ENCODE data around the gene EVI5L. TPM values are rescaled to one million over a fixed set of nuclear protein-coding genes. Genes with fewer than 3 reads are reported as not detected.

EVI5L gene
- total and polyA plus RNA-seq, 3 donors from 2014 or later: 45.8 to 69.3 (median 68.9) TPM

DNA sequence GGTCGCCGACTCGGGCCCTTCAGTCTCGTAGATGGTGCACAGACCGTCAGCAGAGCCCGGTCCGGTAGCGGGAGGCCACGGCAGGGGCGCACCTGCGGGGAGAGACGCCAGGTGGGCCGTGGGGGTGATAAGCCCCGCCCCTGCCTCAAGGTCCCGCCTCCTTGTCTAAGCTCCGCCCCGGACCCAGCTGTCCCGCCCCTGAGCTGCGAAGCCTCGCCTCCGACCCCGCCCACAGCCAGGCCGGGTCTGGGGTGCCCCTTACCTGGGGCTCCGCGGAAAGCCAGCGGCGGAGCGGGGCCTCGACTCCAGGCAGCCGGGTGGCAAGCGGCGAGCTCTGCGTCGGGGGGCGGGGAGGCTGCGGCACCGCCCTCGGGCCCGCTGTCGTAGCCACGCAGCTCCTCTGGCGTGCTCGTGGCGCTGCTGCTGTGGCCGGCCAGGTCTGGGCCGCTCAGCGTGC, 39.5 kb downstream of the EVI5L start:
- WGBS, 2 donors: 7% methylated on average over 40 of the region's 47 CpGs; no CpG with 5 or more reads in 1 of the 2 donors
- no peaks in the 10 kb centered on the region for H3K36me3 ChIP-seq (ENCODE audit: low read depth, missing control alignments)
- intact Hi-C loops (cut with DNase I; ENCODE audit: low total_unique reads): no loop called here

GRCh38 chr19:7869910-7870511, 40.0 kb downstream of the EVI5L start:
- Histone ChIP-seq H3K4me1 (peaks cover 14% of the 10 kb centered on the region), H3K36me3 (ENCODE audit: low read depth, missing control alignments) (no peaks in the 10 kb centered on the region), H3K4me3 (peak overlapping the region; percentile 50 to 56), H3K27me3 (no peaks in the 10 kb centered on the region), H3K9me3 (no peaks in the 10 kb centered on the region), H3K27ac (no peak overlapping the region)
- intact Hi-C loops (cut with DNase I; ENCODE audit: low total_unique reads): no loop called here
- WGBS, 2 donors: 13 to 20% methylated on average over 21 to 26 of the region's 30 CpGs
- DNase-seq: peak; percentile 74
- TF ChIP-seq POLR2A (IDR thresholded peaks at IDR 0.05): no peak
- TF ChIP-seq, protein P1, sequence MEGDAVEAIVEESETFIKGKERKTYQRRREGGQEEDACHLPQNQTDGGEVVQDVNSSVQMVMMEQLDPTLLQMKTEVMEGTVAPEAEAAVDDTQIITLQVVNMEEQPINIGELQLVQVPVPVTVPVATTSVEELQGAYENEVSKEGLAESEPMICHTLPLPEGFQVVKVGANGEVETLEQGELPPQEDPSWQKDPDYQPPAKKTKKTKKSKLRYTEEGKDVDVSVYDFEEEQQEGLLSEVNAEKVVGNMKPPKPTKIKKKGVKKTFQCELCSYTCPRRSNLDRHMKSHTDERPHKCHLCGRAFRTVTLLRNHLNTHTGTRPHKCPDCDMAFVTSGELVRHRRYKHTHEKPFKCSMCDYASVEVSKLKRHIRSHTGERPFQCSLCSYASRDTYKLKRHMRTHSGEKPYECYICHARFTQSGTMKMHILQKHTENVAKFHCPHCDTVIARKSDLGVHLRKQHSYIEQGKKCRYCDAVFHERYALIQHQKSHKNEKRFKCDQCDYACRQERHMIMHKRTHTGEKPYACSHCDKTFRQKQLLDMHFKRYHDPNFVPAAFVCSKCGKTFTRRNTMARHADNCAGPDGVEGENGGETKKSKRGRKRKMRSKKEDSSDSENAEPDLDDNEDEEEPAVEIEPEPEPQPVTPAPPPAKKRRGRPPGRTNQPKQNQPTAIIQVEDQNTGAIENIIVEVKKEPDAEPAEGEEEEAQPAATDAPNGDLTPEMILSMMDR (IDR thresholded peaks at IDR 0.05): no peak

More for the DNA sequence above, 39.5 kb downstream of the EVI5L start:
- H3K9me3 ChIP-seq: no peaks in the 10 kb centered on the region
- TF ChIP-seq POLR2A (IDR thresholded peaks at IDR 0.05): no peak
- TF ChIP-seq, protein P1 (IDR thresholded peaks at IDR 0.05): peak in 2 of 3 experiments; percentile 12 to 29
- peaks cover 14% of the 10 kb centered on the region for H3K4me1 ChIP-seq
- no peaks in the 10 kb centered on the region for H3K27me3 ChIP-seq
- peak; percentile 77 for DNase-seq
- H3K4me3 ChIP-seq: peak overlapping the region; percentile 50 to 56
- H3K27ac ChIP-seq: peak overlapping the region in 1 of 2 donors; percentile 41

- Histone ChIP-seq H3K9me3 (no peaks in the 10 kb centered on the region), H3K4me3 (no peak overlapping the region), H3K4me1 (peaks cover 14% of the 10 kb centered on the region), H3K27me3 (no peaks in the 10 kb centered on the region), H3K27ac (no peak overlapping the region), H3K36me3 (ENCODE audit: low read depth, missing control alignments) (no peaks in the 10 kb centered on the region)
- 37 to 53% methylated on average over 11 of the region's 11 CpGs for WGBS, 2 donors
- DNase-seq: peak; percentile 51
- intact Hi-C loops (cut with DNase I; ENCODE audit: low total_unique reads): no loop called here
- no peak for TF ChIP-seq POLR2A (IDR thresholded peaks at IDR 0.05)
- TF ChIP-seq, protein P1 (IDR thresholded peaks at IDR 0.05): no peak
Measured at GRCh38 chr19:7870571-7871436, 40.8 kb downstream of the EVI5L start.

DNA sequence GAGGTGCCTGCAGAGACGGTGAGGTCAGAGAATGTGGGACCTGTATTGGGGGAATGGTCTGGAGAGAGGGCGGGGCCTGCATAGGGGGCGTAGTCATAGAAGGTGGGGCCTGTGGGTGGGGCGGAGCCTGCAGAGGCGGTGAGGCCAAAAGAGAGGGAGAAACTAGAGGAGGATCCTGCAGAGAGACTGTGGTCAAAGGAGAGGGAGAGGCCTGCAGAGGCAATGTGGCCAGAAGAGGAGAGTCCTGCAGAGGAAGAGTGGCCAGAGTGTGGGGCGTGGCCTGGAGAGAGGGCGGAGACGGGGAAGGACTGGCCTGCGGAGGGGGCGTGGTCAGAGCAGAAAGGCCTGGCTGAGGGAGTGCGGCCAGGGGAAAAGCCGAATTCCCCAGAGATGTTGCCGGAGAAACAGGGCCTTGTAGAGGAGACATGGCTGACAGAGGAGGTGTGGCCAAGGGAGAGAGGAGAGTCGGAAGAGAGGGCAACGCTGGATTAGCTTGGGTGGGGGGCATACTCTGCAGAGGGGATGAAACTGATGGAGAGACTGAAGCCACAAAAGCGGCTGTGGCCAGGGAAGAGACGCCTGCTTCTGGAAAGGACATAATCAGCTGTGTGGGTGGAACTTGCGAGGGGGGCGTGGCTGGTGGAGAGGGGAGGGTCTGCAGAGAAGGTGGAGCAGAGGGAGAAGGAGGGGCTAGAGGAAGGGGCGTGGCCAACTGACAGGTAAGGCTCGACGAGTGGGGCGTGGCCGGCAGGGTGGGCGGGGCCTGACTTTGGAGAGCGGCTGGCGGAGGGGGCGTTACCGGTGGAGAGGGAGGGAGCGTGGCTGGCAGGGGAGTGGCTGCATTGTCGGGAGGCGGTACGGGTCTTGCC, 41.7 kb downstream of the EVI5L start:
- Histone ChIP-seq H3K27me3 (no peaks in the 10 kb centered on the region), H3K9me3 (no peaks in the 10 kb centered on the region), H3K4me3 (no peak overlapping the region), H3K27ac (no peak overlapping the region), H3K36me3 (ENCODE audit: low read depth, missing control alignments) (no peaks in the 10 kb centered on the region), H3K4me1 (peaks cover 14% of the 10 kb centered on the region)
- 4% methylated on average over 33 of the region's 33 CpGs for WGBS, 2 donors
- DNase-seq: peak; percentile 93
- intact Hi-C loops (cut with DNase I; ENCODE audit: low total_unique reads): no loop called here
- TF ChIP-seq POLR2A (IDR thresholded peaks at IDR 0.05): no peak
- TF ChIP-seq, protein P1 (IDR thresholded peaks at IDR 0.05): no peak
